Ovary (tissue), 3 donors: ENCODE results near the gene SCARF2.

Experiments used
- CTCF ChIP-seq, 3 donors: fragments of 450-650 bp in 2 of 3; fragments of 200-600 bp in 1 of 3; IDR thresholded peaks; one replicate each; pipeline versions ENCODE4 v1.5.1 to v1.8.0; 2016 to 2022; ENCODE audit warnings: antibody characterized with exemption in 3 of 3, mild to moderate bottlenecking in 1 of 3
- EP300 ChIP-seq: sonication (generic); formaldehyde crosslinking; IDR thresholded peaks from one replicate; pipeline ENCODE4 v1.6.1; 2017; ENCODE audit warnings: antibody characterized with exemption
- POLR2A ChIP-seq: fragments of 450-650 bp; IDR thresholded peaks from one replicate; pipeline ENCODE4 v1.6.1; 2017; ENCODE audit warnings: antibody characterized with exemption, mild to moderate bottlenecking, moderate library complexity
- donor health status: DM: no; HTN: no; CAD: no.

DNA sequence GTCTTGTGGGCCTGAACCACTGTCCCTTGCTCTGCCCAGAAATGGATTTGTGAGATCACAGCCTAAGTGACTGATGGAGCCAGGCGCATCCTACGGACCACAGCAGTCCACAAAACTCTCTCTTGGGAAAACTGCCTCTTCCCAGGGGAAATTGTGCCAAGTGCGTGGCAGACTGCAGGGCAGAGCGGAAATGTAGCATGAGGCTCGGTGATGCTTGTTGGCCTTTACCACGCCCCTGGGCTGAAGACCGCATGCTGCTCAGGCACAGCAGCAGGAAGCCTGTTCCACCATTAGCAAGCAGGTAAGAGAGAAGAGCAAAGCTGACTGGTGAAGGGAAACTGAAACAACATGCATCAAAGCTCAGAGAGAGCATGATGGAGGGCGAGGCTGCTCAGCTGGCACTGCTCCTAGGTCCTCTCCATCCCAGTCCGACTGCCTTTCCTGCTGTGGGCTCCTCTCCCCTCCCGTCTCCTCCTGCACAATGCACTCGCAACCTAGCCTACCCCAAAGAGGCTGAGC lies 26.5 kb upstream of the SCARF2 start:
- TF ChIP-seq CTCF (IDR thresholded peaks at IDR 0.05) (no peak), POLR2A (no peak), EP300 (no peak)
